SK-N-SH treated with all-trans-retinoic acid at 6 μM for 48 hours (cell line): ENCODE measurements around the gene PCMTD2.

Source experiments
- ATAC-seq: fragments of 200-7000 bp; cut with Tn5 transposase; 3 replicates; pipeline ENCODE4 v1.9.1; 2020; ENCODE audit warnings: mild to moderate bottlenecking, moderate library complexity
- ARNTL ChIP-seq: fragments of 450-650 bp; formaldehyde crosslinking; IDR thresholded peaks from 2 replicates; pipeline ENCODE4 v1.5.0; 2020; ENCODE audit warnings: low read depth, mild to moderate bottlenecking, moderate library complexity, borderline replicate concordance
- BACH2 ChIP-seq: fragments of 250-450 bp; sonication (Bioruptor Pico); IDR thresholded peaks from 2 replicates; pipeline ENCODE4 v1.9.0; 2021; ENCODE audit warnings: mild to moderate bottlenecking, borderline replicate concordance
- CREB5 ChIP-seq: fragments of 250-450 bp; sonication (Bioruptor Pico); IDR thresholded peaks from 2 replicates; pipeline ENCODE4 v1.5.1; 2020; ENCODE audit warnings: low read depth, mild to moderate bottlenecking, moderate library complexity
- CSDC2 ChIP-seq: fragments of 250-450 bp; sonication (Bioruptor Pico); IDR thresholded peaks from 2 replicates; pipeline ENCODE4 v1.5.0; 2020; ENCODE audit warnings: mild to moderate bottlenecking, moderate library complexity
- CSRNP3 ChIP-seq: fragments of 250-450 bp; sonication (Bioruptor Pico); IDR thresholded peaks from 2 replicates; pipeline ENCODE4 v1.5.1; 2021; ENCODE audit warnings: mild to moderate bottlenecking, moderate library complexity
- ESRRG ChIP-seq: fragments of 250-450 bp; sonication (Bioruptor Pico); IDR thresholded peaks from 2 replicates; pipeline ENCODE4 v1.6.1; 2021; ENCODE audit warnings: mild to moderate bottlenecking
- GLIS3 ChIP-seq: fragments of 250-450 bp; sonication (Bioruptor Pico); IDR thresholded peaks from 2 replicates; pipeline ENCODE4 v1.5.0; 2020; ENCODE audit warnings: mild to moderate bottlenecking, moderate library complexity
- ISL1 ChIP-seq: fragments of 250-450 bp; sonication (Bioruptor Pico); IDR thresholded peaks from 2 replicates; pipeline ENCODE4 v2.1.2; 2022; ENCODE audit warnings: mild to moderate bottlenecking, moderate library complexity
- OSR1 ChIP-seq: fragments of 250-450 bp; sonication (Bioruptor Pico); IDR thresholded peaks from 2 replicates; pipeline ENCODE4 v1.8.0; 2022; ENCODE audit warnings: moderate library complexity, mild to moderate bottlenecking, inconsistent platforms
- PATZ1 ChIP-seq: fragments of 250-450 bp; sonication (Bioruptor Pico); IDR thresholded peaks from 2 replicates; pipeline ENCODE4 v1.8.0; 2020; ENCODE audit warnings: mild to moderate bottlenecking, moderate library complexity, borderline replicate concordance
- POU6F1 ChIP-seq: fragments of 250-450 bp; sonication (Bioruptor Pico); IDR thresholded peaks from 2 replicates; pipeline ENCODE4 v1.8.0; 2021; ENCODE audit warnings: low read depth, mild to moderate bottlenecking, moderate library complexity, borderline replicate concordance
- PPARA ChIP-seq: fragments of 250-450 bp; sonication (Bioruptor Pico); IDR thresholded peaks from 2 replicates; pipeline ENCODE4 v1.5.0; 2020; ENCODE audit warnings: mild to moderate bottlenecking, borderline replicate concordance
- SNAI2 ChIP-seq: fragments of 250-450 bp; sonication (Bioruptor Pico); IDR thresholded peaks from 2 replicates; pipeline ENCODE4 v1.5.0; 2020; ENCODE audit warnings: mild to moderate bottlenecking, moderate library complexity
- TCF4 ChIP-seq: fragments of 250-450 bp; sonication (Bioruptor Pico); IDR thresholded peaks from 2 replicates; pipeline ENCODE4 v1.8.0; 2021; ENCODE audit warnings: mild to moderate bottlenecking, moderate library complexity, borderline replicate concordance
- TOX ChIP-seq: fragments of 250-450 bp; sonication (Bioruptor Pico); IDR thresholded peaks from 2 replicates; pipeline ENCODE4 v1.8.0; 2021; ENCODE audit warnings: mild to moderate bottlenecking, moderate library complexity, borderline replicate concordance
- TSHZ2 ChIP-seq: fragments of 250-450 bp; sonication (Bioruptor Pico); IDR thresholded peaks from 2 replicates; pipeline ENCODE4 v1.5.0; 2020; ENCODE audit warnings: mild to moderate bottlenecking, moderate library complexity
- ZC3H10 ChIP-seq: fragments of 250-450 bp; sonication (Bioruptor Pico); IDR thresholded peaks from 2 replicates; pipeline ENCODE4 v1.5.1; 2021; ENCODE audit warnings: mild to moderate bottlenecking, moderate library complexity
- ZFP3 ChIP-seq: fragments of 250-450 bp; sonication (Bioruptor Pico); IDR thresholded peaks from 2 replicates; pipeline ENCODE4 v1.5.0; 2020; ENCODE audit warnings: mild to moderate bottlenecking, moderate library complexity
- ZFP30 ChIP-seq: fragments of 450-650 bp; formaldehyde crosslinking; IDR thresholded peaks from 2 replicates; pipeline ENCODE4 v1.5.0; 2022; ENCODE audit warnings: mild to moderate bottlenecking, moderate library complexity
- ZNF565 ChIP-seq: fragments of 450-650 bp; formaldehyde crosslinking; conservative IDR thresholded peaks from 2 replicates; pipeline ENCODE4 v1.5.0; 2020; ENCODE audit warnings: low read depth, mild to moderate bottlenecking, moderate library complexity
- ZNF70 ChIP-seq: fragments of 450-650 bp; formaldehyde crosslinking; IDR thresholded peaks from 2 replicates; pipeline ENCODE4 v1.5.0; 2020; ENCODE audit warnings: mild to moderate bottlenecking, moderate library complexity
- ZNF8 ChIP-seq: fragments of 450-650 bp; formaldehyde crosslinking; IDR thresholded peaks from 2 replicates; pipeline ENCODE4 v1.5.0; 2020; ENCODE audit warnings: mild to moderate bottlenecking, moderate library complexity

PCMTD2 gene

GRCh38 chr20:64276817-64277216 is 21.3 kb downstream of the PCMTD2 start (continued):
- no peak for TF ChIP-seq CREB5
- no peak for TF ChIP-seq GLIS3 (CRISPR knock-in tag)
- TF ChIP-seq ARNTL = no peak
- no peak for TF ChIP-seq CSDC2 (CRISPR knock-in tag)
- TF ChIP-seq PATZ1 (CRISPR knock-in tag) = no peak
- TF ChIP-seq ZFP30 (CRISPR knock-in tag) = no peak

- ATAC-seq = no peak
- TF ChIP-seq ZFP30 (CRISPR knock-in tag) (no peak), POU6F1 (CRISPR knock-in tag) (no peak), ZFP3 (no peak), ZNF565 (CRISPR knock-in tag) (no peak), CSRNP3 (CRISPR knock-in tag) (no peak), OSR1 (CRISPR knock-in tag) (no peak), PATZ1 (CRISPR knock-in tag) (no peak), ISL1 (CRISPR knock-in tag) (no peak), ZNF8 (no peak)
Observed at GRCh38 chr20:64277571-64278316, 22.2 kb downstream of the PCMTD2 start.

GRCh38 chr20:64278317-64278681 is 22.8 kb downstream of the PCMTD2 start:
- no peak for ATAC-seq
- TF ChIP-seq PPARA (CRISPR knock-in tag) = no peak
- no peak for TF ChIP-seq CREB5
- no peak for TF ChIP-seq CSDC2 (CRISPR knock-in tag)
- TF ChIP-seq OSR1 (CRISPR knock-in tag) = no peak
- no peak for TF ChIP-seq TCF4
- TF ChIP-seq ZC3H10 = no peak
- no peak for TF ChIP-seq ZNF565 (CRISPR knock-in tag)
- no peak for TF ChIP-seq TSHZ2 (CRISPR knock-in tag)
- TF ChIP-seq ISL1 (CRISPR knock-in tag) = no peak
- TF ChIP-seq CSRNP3 (CRISPR knock-in tag) = no peak
- TF ChIP-seq ZNF70 (CRISPR knock-in tag) = no peak
- no peak for TF ChIP-seq SNAI2 (CRISPR knock-in tag)
- TF ChIP-seq ESRRG = no peak
- TF ChIP-seq TOX (CRISPR knock-in tag) = no peak
- no peak for TF ChIP-seq ZFP30 (CRISPR knock-in tag)
- no peak for TF ChIP-seq BACH2
- TF ChIP-seq ZFP3 = no peak
